ENCODE data around the gene TUBG1. TPM values are rescaled to one million over a fixed set of nuclear protein-coding genes. Genes with fewer than 3 reads are reported as not detected.
"Not testable (repeated sequence)": the region's sequence is repeated elsewhere in the genome, so short reads cannot be mapped to it uniquely, and the experiment has no call there.

The TUBG1 gene
- total RNA-seq, 4 donors from 2014 or later, result 19.8 to 64.4 (median 37.9) TPM

DNA sequence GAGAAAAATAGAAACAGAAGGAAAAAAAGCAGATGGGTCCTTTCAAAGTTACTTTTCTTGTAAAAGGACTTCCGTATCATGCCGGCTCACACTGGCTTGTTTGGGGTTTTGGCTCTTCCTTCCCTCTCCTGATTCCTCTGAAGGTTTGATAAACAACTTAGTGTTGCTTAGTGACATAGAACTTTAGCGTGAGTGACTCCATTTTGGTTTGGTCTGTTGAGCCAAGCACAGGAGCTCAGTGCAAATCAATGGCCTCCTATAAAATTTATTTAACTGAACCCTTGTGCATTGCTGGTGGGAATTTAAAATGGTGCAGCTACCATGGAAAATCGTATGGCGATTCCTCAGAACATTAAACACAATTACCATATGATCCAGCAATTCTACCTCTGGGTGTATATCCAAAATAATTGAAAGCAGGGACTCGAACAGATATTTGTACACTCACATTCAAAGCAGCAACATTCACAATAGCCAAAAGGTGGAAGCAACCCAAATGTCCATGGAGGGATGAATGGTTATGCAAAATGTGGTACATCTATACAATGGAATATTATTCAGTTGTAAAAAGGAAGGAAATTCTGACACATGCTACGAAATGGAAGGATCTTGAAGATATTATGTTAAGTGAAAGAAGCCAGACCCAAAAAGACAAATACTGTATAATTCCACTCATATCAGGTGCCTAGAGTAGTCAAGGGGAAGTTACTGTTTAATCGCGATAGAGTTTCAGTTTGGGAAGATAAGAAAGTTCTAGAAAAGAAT lies 48.5 kb downstream of the TUBG1 start:
- Histone ChIP-seq H3K36me3 (no peaks in the 10 kb centered on the region), H3K4me1 (peaks cover 0 to 31% (median 4%) of the 10 kb centered on the region in 4 donors), H3K27me3 (no peaks in the 10 kb centered on the region), H3K27ac (no peak overlapping the region), H3K4me3 (no peak overlapping the region), H3K9me3 (no peaks in the 10 kb centered on the region)
- TF ChIP-seq POLR2A (IDR thresholded peaks at IDR 0.05), result no peak
- TF ChIP-seq, protein P1, sequence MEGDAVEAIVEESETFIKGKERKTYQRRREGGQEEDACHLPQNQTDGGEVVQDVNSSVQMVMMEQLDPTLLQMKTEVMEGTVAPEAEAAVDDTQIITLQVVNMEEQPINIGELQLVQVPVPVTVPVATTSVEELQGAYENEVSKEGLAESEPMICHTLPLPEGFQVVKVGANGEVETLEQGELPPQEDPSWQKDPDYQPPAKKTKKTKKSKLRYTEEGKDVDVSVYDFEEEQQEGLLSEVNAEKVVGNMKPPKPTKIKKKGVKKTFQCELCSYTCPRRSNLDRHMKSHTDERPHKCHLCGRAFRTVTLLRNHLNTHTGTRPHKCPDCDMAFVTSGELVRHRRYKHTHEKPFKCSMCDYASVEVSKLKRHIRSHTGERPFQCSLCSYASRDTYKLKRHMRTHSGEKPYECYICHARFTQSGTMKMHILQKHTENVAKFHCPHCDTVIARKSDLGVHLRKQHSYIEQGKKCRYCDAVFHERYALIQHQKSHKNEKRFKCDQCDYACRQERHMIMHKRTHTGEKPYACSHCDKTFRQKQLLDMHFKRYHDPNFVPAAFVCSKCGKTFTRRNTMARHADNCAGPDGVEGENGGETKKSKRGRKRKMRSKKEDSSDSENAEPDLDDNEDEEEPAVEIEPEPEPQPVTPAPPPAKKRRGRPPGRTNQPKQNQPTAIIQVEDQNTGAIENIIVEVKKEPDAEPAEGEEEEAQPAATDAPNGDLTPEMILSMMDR (IDR thresholded peaks at IDR 0.05), result no peak
- DNase-seq, result no peak

GRCh38 chr17:42659079-42659931 lies 49.8 kb downstream of the TUBG1 start, which contains the start of gene TUBG2:
TUBG2 (plus strand) TSS chr17:42659284; CDS start chr17:42659504, 220 bp downstream.
- H3K4me1 ChIP-seq, result peaks cover 0 to 28% (median 4%) of the 10 kb centered on the region in 4 donors
- peak within 1 kb of the TSS; percentile 44 to 70 (median 66) for H3K27ac ChIP-seq
- H3K4me3 ChIP-seq, result peak within 1 kb of the TSS; percentile 43 to 68 (median 60)
- TF ChIP-seq, protein P1 (IDR thresholded peaks at IDR 0.05), result peak in 2 of 6 experiments; percentile 3 to 17
- TF ChIP-seq POLR2A (IDR thresholded peaks at IDR 0.05), result peak in 1 of 2 donors; percentile 14
- H3K36me3 ChIP-seq, result no peaks in the 10 kb centered on the region
- H3K9me3 ChIP-seq, result no peaks in the 10 kb centered on the region
- peak; percentile 73 to 88 (median 78) for DNase-seq
- H3K27me3 ChIP-seq, result no peaks in the 10 kb centered on the region

GRCh38 chr17:42659932-42660274 lies 50.4 kb downstream of the TUBG1 start:
- DNase-seq, result not testable (repeated sequence)
- H3K4me3 ChIP-seq, result peak overlapping the region; percentile 43 to 68 (median 60)
- H3K27ac ChIP-seq, result peak overlapping the region in 1 of 4 donors; percentile 70

GRCh38 chr17:42660692-42661345 lies 51.3 kb downstream of the TUBG1 start:
- Histone ChIP-seq H3K27me3 (no peaks in the 10 kb centered on the region), H3K36me3 (no peaks in the 10 kb centered on the region), H3K9me3 (no peaks in the 10 kb centered on the region), H3K27ac (peak overlapping the region in 2 of 4 donors; percentile 23 to 28), H3K4me1 (peaks cover 0 to 27% (median 4%) of the 10 kb centered on the region in 4 donors), H3K4me3 (no peak overlapping the region)
- TF ChIP-seq, protein P1 (IDR thresholded peaks at IDR 0.05), result no peak
- no peak for TF ChIP-seq POLR2A (IDR thresholded peaks at IDR 0.05)
- DNase-seq, result no peak

More at GRCh38 chr17:42659932-42660274, 50.4 kb downstream of the TUBG1 start:
- not testable (repeated sequence) for H3K36me3 ChIP-seq, H3K27me3 ChIP-seq, H3K9me3 ChIP-seq
- H3K4me1 ChIP-seq, result peaks cover 0 to 27% (median 4%) of the 10 kb centered on the region in 4 donors

Other genes starting within 250 kb of the TUBG1 start
- gene STAT3, start 221.2 kb upstream of the TUBG1 start, total RNA-seq, result 100 to 1,000 TPM; 178 to 219 (median 191) TPM
- gene CAVIN1, start 186.4 kb upstream of the TUBG1 start, total RNA-seq, result 10 to 100 TPM; 16.3 to 94.9 (median 35.9) TPM
- 100 to 1,000 TPM; 121 to 251 (median 204) TPM for gene ATP6V0A1, start 150.8 kb upstream of the TUBG1 start, total RNA-seq
- gene NAGLU, start 73.4 kb upstream of the TUBG1 start, total RNA-seq, result 10 to 100 TPM; 12.4 to 79.2 (median 62.7) TPM
- gene HSD17B1, start 56.8 kb upstream of the TUBG1 start, total RNA-seq, result 1 to 10 TPM in 2 of 4 donors, under 1 TPM in 1, not detected in 1; 0.94 to 3.9 (median 1.7) TPM
- gene COASY, start 47.5 kb upstream of the TUBG1 start, total RNA-seq, result 10 to 100 TPM; 42.1 to 95.4 (median 80.2) TPM
- gene MLX, start 42.6 kb upstream of the TUBG1 start, total RNA-seq, result 100 to 1,000 TPM in 3 of 4 donors, 10 to 100 TPM in 1; 65.2 to 180 (median 133) TPM
- 1 to 10 TPM in 2 of 4 donors, not detected in 2; 1.2 to 1.5 TPM for gene PSMC3IP, start 32.0 kb upstream of the TUBG1 start, total RNA-seq
- gene RETREG3, start 309 bp upstream of the TUBG1 start, total RNA-seq, result 10 to 100 TPM; 31.4 to 66.6 (median 55.8) TPM
- gene TUBG2, start 49.6 kb downstream of the TUBG1 start, total RNA-seq, result 10 to 100 TPM in 3 of 4 donors, 1 to 10 TPM in 1; 5.6 to 79.2 (median 16.6) TPM
- gene PLEKHH3, start 67.3 kb downstream of the TUBG1 start, total RNA-seq, result 10 to 100 TPM in 2 of 4 donors, 1 to 10 TPM in 2; 3.5 to 14.0 (median 10.8) TPM
- gene CCR10, start 72.2 kb downstream of the TUBG1 start, total RNA-seq, result 1 to 10 TPM in 1 of 4 donors, under 1 TPM in 1, not detected in 2; 0.40 to 2.8 TPM
- 1 to 10 TPM in 3 of 4 donors, under 1 TPM in 1; 0.35 to 5.0 (median 1.3) TPM for gene CNTNAP1, start 72.8 kb downstream of the TUBG1 start, total RNA-seq
- 100 to 1,000 TPM in 1 of 4 donors, 10 to 100 TPM in 3; 33.5 to 120 (median 64.4) TPM for gene EZH1, start 135.4 kb downstream of the TUBG1 start, total RNA-seq
- 1 to 10 TPM; 2.3 to 9.9 (median 4.3) TPM for gene RAMP2, start 151.5 kb downstream of the TUBG1 start, total RNA-seq
- 10 to 100 TPM; 34.7 to 82.1 (median 67.5) TPM for gene VPS25, start 163.8 kb downstream of the TUBG1 start, total RNA-seq
- 10 to 100 TPM in 3 of 4 donors, 1 to 10 TPM in 1; 7.2 to 56.0 (median 28.7) TPM for gene WNK4, start 170.9 kb downstream of the TUBG1 start, total RNA-seq
- 100 to 1,000 TPM in 3 of 4 donors, 10 to 100 TPM in 1; 68.5 to 156 (median 139) TPM for gene COA3, start 189.0 kb downstream of the TUBG1 start, total RNA-seq
- not detected for gene CNTD1, start 189.2 kb downstream of the TUBG1 start, total RNA-seq
- 100 to 1,000 TPM in 3 of 4 donors, 10 to 100 TPM in 1; 81.6 to 171 (median 122) TPM for gene BECN1, start 214.6 kb downstream of the TUBG1 start, total RNA-seq
- 10 to 100 TPM; 45.6 to 75.9 (median 59.8) TPM for gene PSME3, start 223.7 kb downstream of the TUBG1 start, total RNA-seq
- gene AOC2, start 234.9 kb downstream of the TUBG1 start, total RNA-seq, result 1 to 10 TPM in 2 of 4 donors, under 1 TPM in 1, not detected in 1; 0.70 to 2.3 (median 1.6) TPM
- gene AOC3, start 241.5 kb downstream of the TUBG1 start, total RNA-seq, result 10 to 100 TPM in 1 of 4 donors, 1 to 10 TPM in 3; 3.3 to 11.4 (median 7.0) TPM